LNCAP (cell line): Measurements from ENCODE around the gene TWIST2.

Source experiments
- CTCF ChIP-seq: fragments of 450-650 bp; IDR thresholded peaks from 2 replicates; pipeline ENCODE4 v1.5.1; 2017; ENCODE audit warnings: mild to moderate bottlenecking

TWIST2 gene

DNA sequence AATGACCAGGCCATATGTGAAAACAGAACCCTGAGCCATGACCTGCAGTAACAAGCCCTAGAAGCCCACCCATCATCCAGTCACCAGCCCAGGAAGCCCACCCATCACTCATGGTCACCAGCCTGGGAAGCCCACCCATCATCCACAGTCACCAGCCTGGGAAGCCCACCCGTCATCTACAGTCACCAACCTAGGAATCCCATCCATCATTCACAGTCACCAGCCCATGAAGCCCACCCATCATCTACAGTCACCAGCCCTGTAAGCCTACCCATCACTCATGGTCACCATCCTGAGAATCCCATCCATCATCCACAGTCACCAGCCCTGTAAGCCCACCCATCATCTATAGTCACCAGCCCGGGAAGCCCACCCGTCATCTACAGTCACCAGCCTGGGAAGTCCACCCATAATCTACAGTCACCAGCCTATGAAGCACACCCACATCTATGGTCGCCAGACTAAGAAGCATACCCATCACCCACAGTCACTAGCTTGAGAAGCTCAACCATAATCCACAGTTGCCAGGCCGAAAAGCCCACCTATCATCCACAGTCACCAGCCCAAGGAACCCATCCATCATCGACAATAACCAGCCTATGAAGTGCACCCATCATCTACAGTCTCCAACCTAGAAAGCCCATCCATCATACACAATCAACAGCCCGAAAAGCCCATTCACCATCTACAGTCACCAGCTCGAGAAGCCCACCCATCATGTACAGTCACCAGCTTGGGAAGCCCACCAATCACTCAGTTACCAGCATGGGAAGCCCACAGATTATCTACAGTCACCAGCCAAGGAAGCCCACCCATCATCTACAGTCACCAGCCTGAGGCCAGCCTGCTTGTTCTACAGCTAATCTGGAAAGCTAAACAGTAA lies 91.9 kb downstream of the TWIST2 start:
- TF ChIP-seq CTCF: no peak

- no peak for TF ChIP-seq CTCF
Measured at GRCh38 chr2:238940806-238941205, 92.9 kb downstream of the TWIST2 start.

GRCh38 chr2:238941262-238941792 lies 93.4 kb downstream of the TWIST2 start:
- TF ChIP-seq CTCF: no peak

GRCh38 chr2:238942080-238942725 lies 94.3 kb downstream of the TWIST2 start:
- no peak for TF ChIP-seq CTCF

DNA sequence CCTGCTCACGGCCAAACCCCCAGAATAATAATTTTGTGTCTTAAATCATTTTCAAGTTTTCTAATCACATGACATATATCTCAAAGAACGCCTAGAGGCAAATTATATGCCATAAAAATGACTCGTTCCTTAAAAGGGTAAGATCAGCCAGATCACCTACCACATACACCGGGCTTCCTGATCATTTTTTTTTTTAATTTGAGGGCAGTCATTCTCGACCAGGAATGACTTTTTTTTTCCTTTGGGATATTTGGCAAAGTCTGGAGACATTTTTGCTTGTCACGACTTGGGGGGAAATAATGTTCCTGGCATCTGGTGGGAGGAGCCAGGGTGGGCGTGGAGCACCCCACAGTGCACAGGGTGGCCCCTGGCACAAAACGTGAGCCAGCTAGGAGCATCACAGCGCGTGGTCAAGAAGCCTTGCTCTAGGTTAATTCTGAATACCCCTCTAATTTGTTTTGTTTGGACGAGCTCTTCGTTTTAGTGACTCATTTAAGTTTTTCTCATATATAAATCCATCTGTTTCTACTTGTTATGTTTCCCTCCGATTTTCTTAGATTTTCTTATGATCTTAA lies 94.9 kb downstream of the TWIST2 start:
- no peak for TF ChIP-seq CTCF

GRCh38 chr2:238943338-238944067 lies 95.6 kb downstream of the TWIST2 start:
- no peak for TF ChIP-seq CTCF

GRCh38 chr2:238945433-238946150 lies 97.7 kb downstream of the TWIST2 start:
- TF ChIP-seq CTCF: 0 out of 2 replicates have a peak, but pooled peaks have one; percentile 28
